Kidney (tissue), 14 donors: ENCODE data around the gene SAMD14. TPM values are rescaled to one million over a fixed set of nuclear protein-coding genes. Genes with fewer than 3 reads are reported as not detected.

Source experiments
- DNase-seq, 5 donors: peaks; one replicate each; pipeline ENCODE4 v3.0.0-alpha.2; 2013 to 2020
- FAIRE-seq: peaks from 2 replicates; lab custom pipeline; 2012; peaks lifted over from hg19 to GRCh38; lab: Jason Lieb, UNC
- H3K27ac ChIP-seq, 2 donors: one replicate each; pipeline ENCODE4 v1.7.0; 2013; ENCODE audit warnings: low read depth in 2 of 2, low read length in 2 of 2, inconsistent platforms in 1 of 2
- H3K27me3 ChIP-seq: one replicate; pipeline ENCODE4 v1.7.1; 2013; ENCODE audit warnings: low read length, inconsistent platforms; ENCODE audit not compliant: control insufficient read depth, insufficient read depth
- H3K36me3 ChIP-seq, 3 donors: one replicate each; pipeline versions ENCODE4 v1.7.0 to v1.7.1; 2013; ENCODE audit warnings: low read length in 3 of 3, control low read depth in 1 of 3, inconsistent platforms in 1 of 3; ENCODE audit not compliant: insufficient read depth in 3 of 3, control insufficient read depth in 2 of 3
- H3K4me1 ChIP-seq, 3 donors: one replicate each; pipeline versions ENCODE4 v1.7.0 to v1.7.1; 2013; ENCODE audit warnings: low read length in 3 of 3, inconsistent platforms in 1 of 3, low read depth in 1 of 3; ENCODE audit not compliant: control insufficient read depth in 2 of 3, insufficient read depth in 2 of 3
- H3K4me3 ChIP-seq, 3 donors: one replicate each; pipeline versions ENCODE4 v1.7.0 to v1.8.1; 2013; ENCODE audit warnings: low read length in 3 of 3, control low read depth in 1 of 3, inconsistent platforms in 1 of 3
- H3K9ac ChIP-seq, 3 donors: one replicate each; pipeline versions ENCODE4 v1.7.0 to v1.7.1; 2013; ENCODE audit warnings: low read length in 3 of 3, control low read depth in 1 of 3, inconsistent platforms in 1 of 3
- H3K9me3 ChIP-seq, 3 donors: one replicate each; pipeline versions ENCODE4 v1.7.0 to v1.7.1; 2013; ENCODE audit warnings: low read length in 3 of 3, control low read depth in 1 of 3, inconsistent platforms in 1 of 3; ENCODE audit not compliant: control insufficient read depth in 2 of 3, insufficient read depth in 1 of 3
- intact Hi-C: fragments of 100-400 bp; cut with DNase I; formaldehyde crosslinking; loops from one replicate; pipeline ENCODE4 v1.11.1; 2022
- polyA plus RNA-seq: library from polyadenylated mRNA; stranded (reverse); fragments of 350-450 nt; fragmentation: Illumina TruSeq; extraction: RNeasy Lipid Tissue Mini Kit (QIAGEN cat#74804); gene quantifications from one replicate; pipeline ENCODE4 v1.2.3, GENCODE V29; 2014; ENCODE audit warnings: low read depth, low replicate concordance; ENCODE audit not compliant: insufficient read depth
- total RNA-seq: library from RNA; stranded (reverse); fragmentation: NEBNext Ultra II Directional; extraction: Animal tissue kit (Norgen Biotek cat#: 25700); gene quantifications from one replicate; pipeline ENCODE4 v1.2.1, GENCODE V29; 2021
- TF ChIP-seq, protein P1 (sequence below): IDR thresholded peaks from 3 replicates; pipeline ENCODE4 v1.5.1; 2012; ENCODE audit warnings: mild to moderate bottlenecking, moderate library complexity, borderline replicate concordance; ENCODE audit not compliant: insufficient read depth; ENCODE audit errors: extremely low read depth
- donor health status: control.
- donor health status: control.
- donor health status: control.
- donor health status: control.
- donor health status: control.
- donor health status: DM: yes; HTN: yes; CAD: no.
- donor health status: Normal renal cell carcinoma (clear cell type).

The SAMD14 gene
- total and polyA plus RNA-seq, 2 donors from 2014 or later, result 3.7 to 5.0 TPM

GRCh38 chr17:50162466-50163254 is 32.7 kb upstream of the SAMD14 start:
- Histone ChIP-seq H3K4me1 (peaks cover 0 to 9% (median 6%) of the 10 kb centered on the region in 3 donors), H3K27me3 (no peaks in the 10 kb centered on the region), H3K36me3 (no peaks in the 10 kb centered on the region), H3K4me3 (no peak overlapping the region), H3K27ac (no peak overlapping the region), H3K9me3 (no peaks in the 10 kb centered on the region), H3K9ac (peak overlapping the region in 1 of 3 donors; percentile 19)
- DNase-seq, result no peak
- FAIRE-seq, result no peak
- intact Hi-C loops, result no loop called here
- TF ChIP-seq, protein P1, sequence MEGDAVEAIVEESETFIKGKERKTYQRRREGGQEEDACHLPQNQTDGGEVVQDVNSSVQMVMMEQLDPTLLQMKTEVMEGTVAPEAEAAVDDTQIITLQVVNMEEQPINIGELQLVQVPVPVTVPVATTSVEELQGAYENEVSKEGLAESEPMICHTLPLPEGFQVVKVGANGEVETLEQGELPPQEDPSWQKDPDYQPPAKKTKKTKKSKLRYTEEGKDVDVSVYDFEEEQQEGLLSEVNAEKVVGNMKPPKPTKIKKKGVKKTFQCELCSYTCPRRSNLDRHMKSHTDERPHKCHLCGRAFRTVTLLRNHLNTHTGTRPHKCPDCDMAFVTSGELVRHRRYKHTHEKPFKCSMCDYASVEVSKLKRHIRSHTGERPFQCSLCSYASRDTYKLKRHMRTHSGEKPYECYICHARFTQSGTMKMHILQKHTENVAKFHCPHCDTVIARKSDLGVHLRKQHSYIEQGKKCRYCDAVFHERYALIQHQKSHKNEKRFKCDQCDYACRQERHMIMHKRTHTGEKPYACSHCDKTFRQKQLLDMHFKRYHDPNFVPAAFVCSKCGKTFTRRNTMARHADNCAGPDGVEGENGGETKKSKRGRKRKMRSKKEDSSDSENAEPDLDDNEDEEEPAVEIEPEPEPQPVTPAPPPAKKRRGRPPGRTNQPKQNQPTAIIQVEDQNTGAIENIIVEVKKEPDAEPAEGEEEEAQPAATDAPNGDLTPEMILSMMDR, result no peak

DNA sequence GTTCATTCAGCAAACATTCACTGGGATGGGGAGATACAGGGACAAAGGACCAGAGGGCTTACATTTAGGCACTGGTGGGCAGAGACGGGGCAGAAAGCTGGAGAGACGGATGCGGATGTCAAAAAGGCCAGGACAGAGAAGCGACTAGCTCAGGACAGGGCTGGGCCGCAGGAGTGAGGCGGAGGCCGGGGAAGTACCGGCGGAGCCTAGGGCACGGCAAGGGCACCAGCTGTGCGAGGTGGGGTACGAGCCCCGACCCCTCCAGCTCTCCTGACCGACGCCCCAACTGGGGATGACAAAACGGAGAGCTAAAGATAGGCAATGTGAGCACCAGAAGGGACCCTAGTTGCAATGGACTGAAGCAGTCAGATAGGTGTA is 31.9 kb upstream of the SAMD14 start:
- intact Hi-C loops, result no loop called here
- peak overlapping the region in 1 of 3 donors; percentile 65 for H3K4me3 ChIP-seq

GRCh38 chr17:50161023-50161910 is 31.3 kb upstream of the SAMD14 start:
- peak overlapping the region; percentile 46 to 85 (median 65) for H3K4me3 ChIP-seq
- DNase-seq, result peak; percentile 95 to 98 (median 96)
- intact Hi-C loops, result no loop called here
- peak overlapping the region in 1 of 2 donors; percentile 40 for H3K27ac ChIP-seq
- no peaks in the 10 kb centered on the region for H3K36me3 ChIP-seq
- H3K27me3 ChIP-seq, result no peaks in the 10 kb centered on the region
- no peaks in the 10 kb centered on the region for H3K9me3 ChIP-seq
- H3K9ac ChIP-seq, result peak overlapping the region; percentile 41 to 71 (median 53)
- peaks cover 0 to 9% (median 6%) of the 10 kb centered on the region in 3 donors for H3K4me1 ChIP-seq
- FAIRE-seq, result no peak
- TF ChIP-seq, protein P1, result peak; percentile 99

More for the DNA sequence above, 31.9 kb upstream of the SAMD14 start:
- no peaks in the 10 kb centered on the region for H3K36me3 ChIP-seq
- FAIRE-seq (no peak), DNase-seq (peak in 1 of 5 donors; percentile 66)
- H3K9me3 ChIP-seq, result no peaks in the 10 kb centered on the region
- no peaks in the 10 kb centered on the region for H3K27me3 ChIP-seq
- H3K4me1 ChIP-seq, result peaks cover 0 to 9% (median 6%) of the 10 kb centered on the region in 3 donors
- TF ChIP-seq, protein P1, result no peak
- H3K9ac ChIP-seq, result no peak overlapping the region
- H3K27ac ChIP-seq, result no peak overlapping the region
